Thyroid gland (tissue), 4 donors: ENCODE measurements around the gene DAB2IP.

Source experiments
- POLR2A ChIP-seq, 2 donors: fragments of 450-650 bp; IDR thresholded peaks; one replicate each; pipeline ENCODE4 v1.6.1; 2017; ENCODE audit warnings: antibody characterized with exemption in 2 of 2, mild to moderate bottlenecking in 2 of 2, moderate library complexity in 1 of 2
- TF ChIP-seq, protein P1 (sequence below), 6 experiments: fragments of 200-600 bp in 3 of 6; fragments of 450-650 bp in 3 of 6; sonication (generic) in 3 of 6; IDR thresholded peaks; one replicate each; pipeline ENCODE4 v1.5.1; 2016 to 2019; ENCODE audit warnings: antibody characterized with exemption in 6 of 6, mild to moderate bottlenecking in 2 of 6, inconsistent platforms in 1 of 6, moderate library complexity in 1 of 6

DNA sequence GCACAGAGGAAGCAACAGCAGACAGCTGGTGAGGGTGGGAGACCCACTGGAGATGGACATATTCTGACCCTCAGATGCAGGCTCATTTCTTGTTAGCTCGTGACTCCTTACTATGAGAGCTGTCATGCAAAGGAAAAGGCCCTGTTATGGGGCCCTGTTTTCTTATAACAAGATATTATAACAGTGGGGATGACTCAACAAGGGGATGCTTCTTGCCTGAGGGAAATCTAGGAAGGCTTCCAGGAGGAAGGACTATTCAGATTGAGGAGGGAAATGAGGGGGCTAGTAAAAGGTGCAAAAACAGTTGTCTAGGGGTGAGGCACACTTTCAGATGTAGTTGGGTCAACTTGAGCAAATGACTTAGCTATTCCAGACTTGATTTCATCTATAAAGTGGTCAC lies 83.0 kb downstream of the DAB2IP start:
- TF ChIP-seq, protein P1, sequence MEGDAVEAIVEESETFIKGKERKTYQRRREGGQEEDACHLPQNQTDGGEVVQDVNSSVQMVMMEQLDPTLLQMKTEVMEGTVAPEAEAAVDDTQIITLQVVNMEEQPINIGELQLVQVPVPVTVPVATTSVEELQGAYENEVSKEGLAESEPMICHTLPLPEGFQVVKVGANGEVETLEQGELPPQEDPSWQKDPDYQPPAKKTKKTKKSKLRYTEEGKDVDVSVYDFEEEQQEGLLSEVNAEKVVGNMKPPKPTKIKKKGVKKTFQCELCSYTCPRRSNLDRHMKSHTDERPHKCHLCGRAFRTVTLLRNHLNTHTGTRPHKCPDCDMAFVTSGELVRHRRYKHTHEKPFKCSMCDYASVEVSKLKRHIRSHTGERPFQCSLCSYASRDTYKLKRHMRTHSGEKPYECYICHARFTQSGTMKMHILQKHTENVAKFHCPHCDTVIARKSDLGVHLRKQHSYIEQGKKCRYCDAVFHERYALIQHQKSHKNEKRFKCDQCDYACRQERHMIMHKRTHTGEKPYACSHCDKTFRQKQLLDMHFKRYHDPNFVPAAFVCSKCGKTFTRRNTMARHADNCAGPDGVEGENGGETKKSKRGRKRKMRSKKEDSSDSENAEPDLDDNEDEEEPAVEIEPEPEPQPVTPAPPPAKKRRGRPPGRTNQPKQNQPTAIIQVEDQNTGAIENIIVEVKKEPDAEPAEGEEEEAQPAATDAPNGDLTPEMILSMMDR (IDR thresholded peaks at IDR 0.05): no peak
- TF ChIP-seq POLR2A (IDR thresholded peaks at IDR 0.05): no peak
